Mesodermal cell (in vitro differentiated cells): ENCODE results near the gene ARID1B.
A peak's percentile ranks its signal among the peaks of the same experiment; 100 is the strongest.

Source experiments
- H3K27ac ChIP-seq: 2 replicates; pipeline ENCODE4 v1.7.0; 2013; ENCODE audit warnings: mild to moderate bottlenecking, low read depth, low read length, moderate library complexity; ENCODE audit not compliant: severe bottlenecking
- H3K36me3 ChIP-seq: 2 replicates; pipeline ENCODE4 v1.7.1; 2013; ENCODE audit warnings: mild to moderate bottlenecking, low read length, moderate library complexity; ENCODE audit not compliant: control insufficient read depth, insufficient read depth
- H3K4me1 ChIP-seq: one replicate; pipeline ENCODE4 v1.7.1; 2013; ENCODE audit warnings: mild to moderate bottlenecking, low read length; ENCODE audit not compliant: insufficient read depth, control insufficient read depth, poor library complexity, severe bottlenecking
- H3K4me3 ChIP-seq: 2 replicates; pipeline ENCODE4 v1.7.0; 2013; ENCODE audit warnings: low read length, control low read depth, mild to moderate bottlenecking; ENCODE audit not compliant: insufficient read depth, poor library complexity, severe bottlenecking; ENCODE audit errors: extremely low read depth
- H3K9me3 ChIP-seq: 2 replicates; pipeline ENCODE4 v1.7.1; 2013; ENCODE audit warnings: mild to moderate bottlenecking, low read length, moderate library complexity; ENCODE audit not compliant: control insufficient read depth
- WGBS, 2 experiments: methylation state at CpG; one replicate each; pipeline ENCODE4 v1.1.5; 2013; ENCODE audit warnings: missing lambda C conversion rate in 2 of 2; ENCODE audit not compliant: insufficient coverage in 2 of 2; 5-methylcytosine and 5-hydroxymethylcytosine counted together

ARID1B gene

GRCh38 chr6:157005940-157006339 lies 228.8 kb downstream of the ARID1B start:
- H3K9me3 ChIP-seq, result no peaks in the 10 kb centered on the region
- peak overlapping the region; percentile 32 for H3K27ac ChIP-seq
- WGBS, 2 experiments, result 50 to 75% methylated on average over 1 of the region's 2 CpGs
- H3K36me3 ChIP-seq, result no peaks in the 10 kb centered on the region
- no peak overlapping the region for H3K4me3 ChIP-seq
- H3K4me1 ChIP-seq, result no peaks in the 10 kb centered on the region

GRCh38 chr6:157008568-157008967 lies 231.4 kb downstream of the ARID1B start:
- 86% methylated on average over 3 of the region's 7 CpGs; no CpG with 5 or more reads in 1 of the 2 experiments for WGBS, 2 experiments
- peaks cover 3% of the 10 kb centered on the region for H3K4me1 ChIP-seq
- peaks cover 8% of the 10 kb centered on the region for H3K9me3 ChIP-seq
- H3K27ac ChIP-seq, result no peak overlapping the region
- no peaks in the 10 kb centered on the region for H3K36me3 ChIP-seq
- no peak overlapping the region for H3K4me3 ChIP-seq

- WGBS, 2 experiments, result 14 to 46% methylated on average over 1 of the region's 3 CpGs
- Histone ChIP-seq H3K4me1 (peaks cover 11% of the 10 kb centered on the region), H3K9me3 (peaks cover 8% of the 10 kb centered on the region), H3K4me3 (no peak overlapping the region), H3K27ac (no peak overlapping the region), H3K36me3 (no peaks in the 10 kb centered on the region)
Measured at GRCh38 chr6:157012355-157012754, 235.2 kb downstream of the ARID1B start.

GRCh38 chr6:157013649-157014304 lies 236.6 kb downstream of the ARID1B start:
- Histone ChIP-seq H3K9me3 (peaks cover 8% of the 10 kb centered on the region), H3K36me3 (no peaks in the 10 kb centered on the region), H3K4me1 (peaks cover 11% of the 10 kb centered on the region), H3K4me3 (no peak overlapping the region), H3K27ac (peak overlapping the region; percentile 26)
- WGBS, 2 experiments, result 79 to 82% methylated on average over 5 to 6 of the region's 7 CpGs

- WGBS, 2 experiments, result 86 to 96% methylated on average over 5 to 6 of the region's 7 CpGs
- peaks cover 8% of the 10 kb centered on the region for H3K9me3 ChIP-seq
- no peak overlapping the region for H3K27ac ChIP-seq
- H3K4me1 ChIP-seq, result peaks cover 17% of the 10 kb centered on the region
- no peak overlapping the region for H3K4me3 ChIP-seq
- H3K36me3 ChIP-seq, result no peaks in the 10 kb centered on the region
Measured at GRCh38 chr6:157014871-157015270, 237.7 kb downstream of the ARID1B start.

GRCh38 chr6:157017022-157017421 lies 239.8 kb downstream of the ARID1B start:
- H3K4me1 ChIP-seq, result peaks cover 17% of the 10 kb centered on the region
- no CpG with 5 or more reads among the region's 1 CpG for WGBS, 2 experiments
- no peaks in the 10 kb centered on the region for H3K36me3 ChIP-seq
- H3K9me3 ChIP-seq, result no peaks in the 10 kb centered on the region
- no peak overlapping the region for H3K27ac ChIP-seq
- H3K4me3 ChIP-seq, result no peak overlapping the region

- no peaks in the 10 kb centered on the region for H3K36me3 ChIP-seq
- H3K27ac ChIP-seq, result no peak overlapping the region
- H3K4me1 ChIP-seq, result peaks cover 20% of the 10 kb centered on the region
- H3K9me3 ChIP-seq, result no peaks in the 10 kb centered on the region
- no peak overlapping the region for H3K4me3 ChIP-seq
Measured at GRCh38 chr6:157017861-157018260, 240.7 kb downstream of the ARID1B start.

- no peak overlapping the region for H3K4me3 ChIP-seq
- peaks cover 11% of the 10 kb centered on the region for H3K4me1 ChIP-seq
- H3K9me3 ChIP-seq, result no peaks in the 10 kb centered on the region
- H3K27ac ChIP-seq, result peak overlapping the region; percentile 44
- WGBS, 2 experiments, result 83% methylated on average over 1 of the region's 2 CpGs; no CpG with 5 or more reads in 1 of the 2 experiments
- H3K36me3 ChIP-seq, result no peaks in the 10 kb centered on the region
Measured at GRCh38 chr6:157019115-157019641, 242.0 kb downstream of the ARID1B start.

GRCh38 chr6:157019733-157020132 lies 242.6 kb downstream of the ARID1B start:
- Histone ChIP-seq H3K36me3 (no peaks in the 10 kb centered on the region), H3K4me1 (peaks cover 9% of the 10 kb centered on the region), H3K4me3 (no peak overlapping the region), H3K27ac (peak overlapping the region; percentile 44), H3K9me3 (no peaks in the 10 kb centered on the region)
- WGBS, 2 experiments, result 87 to 88% methylated on average over 5 to 7 of the region's 7 CpGs

- WGBS, 2 experiments, result 60% methylated on average over 2 of the region's 4 CpGs; no CpG with 5 or more reads in 1 of the 2 experiments
- Histone ChIP-seq H3K4me3 (peak overlapping the region; percentile 66), H3K9me3 (peaks cover 2% of the 10 kb centered on the region), H3K27ac (peak overlapping the region; percentile 100), H3K36me3 (no peaks in the 10 kb centered on the region), H3K4me1 (peaks cover 9% of the 10 kb centered on the region)
Measured at GRCh38 chr6:157020398-157020797, 243.2 kb downstream of the ARID1B start.

GRCh38 chr6:157020881-157021343 lies 243.7 kb downstream of the ARID1B start:
- Histone ChIP-seq H3K27ac (peak overlapping the region; percentile 100), H3K36me3 (peaks cover 3% of the 10 kb centered on the region), H3K4me1 (peaks cover 9% of the 10 kb centered on the region), H3K4me3 (peak overlapping the region; percentile 66), H3K9me3 (peaks cover 6% of the 10 kb centered on the region)
- WGBS, 2 experiments, result 0% methylated on average over 21 to 29 of the region's 40 CpGs
